ENCODE results near the gene LRRC23.

The LRRC23 gene

DNA sequence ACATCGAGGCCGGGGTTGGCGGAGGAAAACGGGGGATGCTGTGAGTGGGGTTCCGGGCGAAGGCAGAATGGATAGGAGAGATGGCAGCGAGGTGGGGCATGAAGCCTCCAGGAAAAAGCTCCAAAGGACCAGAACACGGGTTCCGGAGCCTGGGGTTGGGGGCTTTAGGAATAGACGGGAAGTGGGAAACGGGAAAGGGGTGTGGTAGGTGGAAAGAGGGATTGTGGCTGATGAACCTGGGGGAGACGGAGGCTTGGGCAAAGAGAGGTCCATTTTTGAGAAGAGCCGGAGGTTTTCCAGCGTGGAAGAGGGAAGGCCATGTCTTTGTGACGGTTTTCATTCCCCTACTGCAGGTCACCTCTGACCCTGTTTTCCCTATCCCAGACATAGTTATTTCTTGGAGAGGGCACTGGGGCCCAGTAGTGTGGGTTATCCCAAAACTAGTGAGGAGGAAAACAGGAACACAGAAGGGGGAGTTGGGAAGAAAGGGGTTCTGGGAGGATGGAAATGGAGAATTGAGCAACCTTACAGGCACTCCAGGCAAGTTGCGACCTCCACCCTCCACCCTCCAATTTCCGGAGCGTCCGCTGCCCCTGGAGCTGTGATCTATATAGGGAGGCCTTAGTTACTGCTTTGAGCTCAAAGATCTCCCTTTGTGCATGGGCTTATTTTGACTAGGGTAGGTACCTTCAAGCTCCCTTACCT lies 24.2 kb downstream of the LRRC23 start:
- no peak for TF ChIP-seq ARNT (IDR thresholded peaks at IDR 0.05)
- no peak for TF ChIP-seq FOXK2 (IDR thresholded peaks at IDR 0.05)
- TF ChIP-seq LEF1 (IDR thresholded peaks at IDR 0.05; ENCODE audit: borderline replicate concordance) = no peak
- no peak for TF ChIP-seq ZNF384 (IDR thresholded peaks at IDR 0.05)
- TF ChIP-seq L3MBTL2 (conservative IDR thresholded peaks at IDR 0.05) = no peak
- TF ChIP-seq NFRKB (IDR thresholded peaks at IDR 0.05) = no peak
- no peak for TF ChIP-seq HDGF (IDR thresholded peaks at IDR 0.05; ENCODE audit: borderline replicate concordance)
- TF ChIP-seq SP1 (IDR thresholded peaks at IDR 0.05) = no peak
- CTCF ChIA-PET = interaction anchor here (1.0 to 1.2 kb wide), 2 partner anchors 9 to 57 kb away, joined by 3 to 4 read pairs; no protein-coding TSS in a partner anchor
- no peak for DNase-seq (ENCODE audit: extremely low spot score)
- POLR2A ChIA-PET = interaction anchor here (1.0 to 8.3 kb wide), 10 partner anchors 9 to 77 kb away, joined by 3 to 174 read pairs (median 4); partner anchors contain the start of genes C12orf57, CDCA3, ENO2 and RNU7-1

DNA sequence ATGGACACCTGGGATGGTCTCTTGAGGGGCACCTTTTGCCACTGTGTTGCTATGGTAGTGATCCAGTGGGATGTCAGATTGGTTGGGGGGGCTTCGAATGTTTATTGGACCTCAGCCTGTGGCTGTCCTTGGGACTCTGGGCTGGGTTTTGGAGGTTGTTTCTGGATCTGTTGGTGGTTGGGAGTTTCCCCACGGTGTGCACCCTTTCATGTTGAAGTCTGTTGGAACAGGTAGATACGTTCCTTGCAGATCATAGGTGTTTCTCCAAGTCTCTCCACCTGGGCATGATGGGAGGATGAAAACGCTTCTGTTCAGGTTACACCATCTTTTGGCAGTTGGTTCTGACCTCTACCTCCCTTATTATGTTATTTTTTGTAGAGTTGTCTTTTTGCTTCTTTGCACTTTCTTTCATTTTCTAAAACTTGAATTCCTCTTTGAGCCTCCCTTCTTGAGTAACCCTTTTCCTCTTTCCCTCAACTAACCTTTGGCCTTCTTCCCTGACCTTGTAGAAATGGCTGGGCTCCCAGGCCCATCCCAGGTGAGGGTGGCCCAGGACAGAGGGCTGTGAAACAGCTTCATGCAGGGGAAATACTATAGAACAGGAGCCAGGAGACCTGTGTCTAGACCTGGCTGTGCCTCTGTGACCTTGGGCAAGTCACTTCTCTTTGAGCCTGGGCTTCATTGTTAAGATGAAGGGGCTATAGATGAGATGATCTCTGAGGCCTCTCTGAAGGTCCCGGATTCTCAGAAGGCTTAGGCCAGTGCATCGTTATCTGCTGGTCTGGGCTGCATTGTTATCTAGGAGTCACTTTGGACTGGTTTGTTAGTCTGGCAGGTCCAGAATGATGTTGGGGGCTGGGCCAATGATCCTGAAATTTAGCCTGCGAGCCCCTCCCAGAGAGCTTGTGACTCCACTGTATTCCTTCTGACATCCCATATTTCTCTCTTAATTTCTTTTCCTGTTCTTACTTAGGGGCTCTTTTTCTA lies 25.1 kb downstream of the LRRC23 start:
- ChIA-PET POLR2A (interaction anchor here (1.0 to 8.3 kb wide), 9 partner anchors 8 to 78 kb away, joined by 3 to 174 read pairs (median 4); partner anchors contain the start of genes C12orf57, CDCA3, RNU7-1 and USP5), CTCF (interaction anchor here (1.0 to 1.2 kb wide), 2 partner anchors 8 to 58 kb away, joined by 3 to 4 read pairs; no protein-coding TSS in a partner anchor)
- TF ChIP-seq NFRKB (IDR thresholded peaks at IDR 0.05) (no peak), SUZ12 (IDR thresholded peaks at IDR 0.05) (no peak), LEF1 (IDR thresholded peaks at IDR 0.05; ENCODE audit: borderline replicate concordance) (no peak), ELF4 (IDR thresholded peaks at IDR 0.05) (no peak), SP1 (IDR thresholded peaks at IDR 0.05) (no peak), ZNF384 (IDR thresholded peaks at IDR 0.05) (no peak), L3MBTL2 (conservative IDR thresholded peaks at IDR 0.05) (no peak), FOXM1 (IDR thresholded peaks at IDR 0.05; ENCODE audit: borderline replicate concordance) (no peak), ARNT (IDR thresholded peaks at IDR 0.05) (no peak), TARDBP (IDR thresholded peaks at IDR 0.05) (no peak), HDGF (IDR thresholded peaks at IDR 0.05; ENCODE audit: borderline replicate concordance) (no peak), FOXA1 (IDR thresholded peaks at IDR 0.05) (no peak), BHLHE40 (IDR thresholded peaks at IDR 0.05; ENCODE audit: borderline replicate concordance) (no peak), FOXK2 (IDR thresholded peaks at IDR 0.05) (no peak), CTBP1 (IDR thresholded peaks at IDR 0.05; ENCODE audit: borderline replicate concordance) (no peak)
- TF ChIP-seq, protein P1, sequence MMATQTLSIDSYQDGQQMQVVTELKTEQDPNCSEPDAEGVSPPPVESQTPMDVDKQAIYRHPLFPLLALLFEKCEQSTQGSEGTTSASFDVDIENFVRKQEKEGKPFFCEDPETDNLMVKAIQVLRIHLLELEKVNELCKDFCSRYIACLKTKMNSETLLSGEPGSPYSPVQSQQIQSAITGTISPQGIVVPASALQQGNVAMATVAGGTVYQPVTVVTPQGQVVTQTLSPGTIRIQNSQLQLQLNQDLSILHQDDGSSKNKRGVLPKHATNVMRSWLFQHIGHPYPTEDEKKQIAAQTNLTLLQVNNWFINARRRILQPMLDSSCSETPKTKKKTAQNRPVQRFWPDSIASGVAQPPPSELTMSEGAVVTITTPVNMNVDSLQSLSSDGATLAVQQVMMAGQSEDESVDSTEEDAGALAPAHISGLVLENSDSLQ (IDR thresholded peaks at IDR 0.05) = no peak
- DNase-seq (ENCODE audit: extremely low spot score) = no peak

DNA sequence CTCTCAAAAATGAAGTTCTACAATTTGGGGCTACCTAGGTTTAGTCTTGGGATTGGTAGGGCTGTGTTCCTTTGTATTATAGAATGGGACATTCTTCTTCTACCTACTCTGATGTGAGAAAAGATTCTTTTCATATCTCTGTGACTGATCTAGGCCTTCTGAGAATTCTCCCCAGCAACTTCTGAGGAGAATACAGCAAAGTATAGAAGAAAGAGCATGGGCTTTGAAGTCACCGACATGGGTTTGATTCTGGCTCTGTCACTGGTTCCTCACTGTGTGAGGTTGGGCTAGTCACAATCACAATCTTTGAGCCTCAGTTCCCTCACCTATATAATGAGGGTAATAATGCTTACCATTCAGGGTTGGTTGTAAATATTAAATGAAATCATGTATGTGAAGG lies 28.1 kb downstream of the LRRC23 start:
- CTCF ChIA-PET = interaction anchor here (0.6 to 1.0 kb wide), 4 partner anchors 12 to 63 kb away, joined by 3 read pairs; partner anchors contain the start of gene ENO2

GRCh38 chr12:6934110-6934509 lies 29.5 kb downstream of the LRRC23 start:
- CTCF ChIA-PET = interaction anchor here (0.6 kb wide), 1 partner anchor 52 kb away, joined by 4 read pairs; no protein-coding TSS in a partner anchor
- POLR2A ChIA-PET = interaction anchor here (1.2 to 8.1 kb wide), 4 partner anchors 9 to 83 kb away, joined by 3 to 95 read pairs (median 24); partner anchors contain the start of genes C12orf57, CDCA3 and RNU7-1

More for the DNA sequence above, 28.1 kb downstream of the LRRC23 start:
- POLR2A ChIA-PET = interaction anchor here (1.2 to 4.6 kb wide), 3 partner anchors 11 to 66 kb away, joined by 4 to 46 read pairs (median 6); partner anchors contain the start of genes C12orf57, RNU7-1 and TPI1
- TF ChIP-seq, protein P1 (IDR thresholded peaks at IDR 0.05) = no peak
- TF ChIP-seq BHLHE40 (IDR thresholded peaks at IDR 0.05; ENCODE audit: borderline replicate concordance) (no peak), SP1 (IDR thresholded peaks at IDR 0.05) (no peak), FOXA1 (IDR thresholded peaks at IDR 0.05) (no peak), NFRKB (IDR thresholded peaks at IDR 0.05) (no peak), L3MBTL2 (conservative IDR thresholded peaks at IDR 0.05) (no peak), ELF4 (IDR thresholded peaks at IDR 0.05) (no peak), FOXM1 (IDR thresholded peaks at IDR 0.05; ENCODE audit: borderline replicate concordance) (no peak), CTBP1 (IDR thresholded peaks at IDR 0.05; ENCODE audit: borderline replicate concordance) (no peak), LEF1 (IDR thresholded peaks at IDR 0.05; ENCODE audit: borderline replicate concordance) (no peak), HDGF (IDR thresholded peaks at IDR 0.05; ENCODE audit: borderline replicate concordance) (no peak), ZNF384 (IDR thresholded peaks at IDR 0.05) (no peak), ARNT (IDR thresholded peaks at IDR 0.05) (no peak), FOXK2 (IDR thresholded peaks at IDR 0.05) (no peak), SUZ12 (IDR thresholded peaks at IDR 0.05) (no peak), TARDBP (IDR thresholded peaks at IDR 0.05) (no peak)
- DNase-seq (ENCODE audit: extremely low spot score) = no peak

GRCh38 chr12:6935371-6936193 lies 31.0 kb downstream of the LRRC23 start:
- CTCF ChIA-PET = interaction anchor here (0.9 to 2.2 kb wide), 5 partner anchors 9 to 63 kb away, joined by 4 to 7 read pairs (median 4); partner anchors contain the start of gene SPSB2
- TF ChIP-seq LEF1 (IDR thresholded peaks at IDR 0.05; ENCODE audit: borderline replicate concordance) (no peak), FOXM1 (IDR thresholded peaks at IDR 0.05; ENCODE audit: borderline replicate concordance) (no peak), FOXA1 (IDR thresholded peaks at IDR 0.05) (no peak), L3MBTL2 (conservative IDR thresholded peaks at IDR 0.05) (no peak)
- POLR2A ChIA-PET = interaction anchor here (0.7 to 8.1 kb wide), 6 partner anchors 8 to 68 kb away, joined by 3 to 95 read pairs (median 5); partner anchors contain the start of genes C12orf57 and RNU7-1
- DNase-seq (ENCODE audit: extremely low spot score) = no peak

More at GRCh38 chr12:6934110-6934509, 29.5 kb downstream of the LRRC23 start:
- TF ChIP-seq FOXK2 (IDR thresholded peaks at IDR 0.05) = no peak
- no peak for DNase-seq (ENCODE audit: extremely low spot score)
